Ascending aorta (tissue), 2 donors: ENCODE data around the gene GPR39. TPM values are rescaled to one million over a fixed set of nuclear protein-coding genes. Genes with fewer than 3 reads are reported as not detected.

Source experiments
- DNase-seq, 2 donors: peaks; one replicate each; pipeline ENCODE4 v3.0.0-alpha.2; 2019; ENCODE audit warnings: low spot score in 2 of 2
- H3K27ac ChIP-seq, 2 donors: fragments of 200-600 bp; sonication (generic); one replicate each; pipeline ENCODE4 v1.5.1; 2016 to 2017; ENCODE audit warnings: mild to moderate bottlenecking in 1 of 2
- H3K27me3 ChIP-seq: fragments of 200-600 bp; sonication (generic); one replicate; pipeline ENCODE4 v1.5.1; 2017
- H3K36me3 ChIP-seq, 2 donors: fragments of 200-600 bp; sonication (generic); one replicate each; pipeline ENCODE4 v1.5.1; 2016
- H3K4me1 ChIP-seq, 2 donors: fragments of 200-600 bp; sonication (generic); one replicate each; pipeline ENCODE4 v1.5.1; 2016 to 2017; ENCODE audit warnings: mild to moderate bottlenecking in 1 of 2
- H3K4me3 ChIP-seq, 2 donors: fragments of 200-600 bp; sonication (generic); one replicate each; pipeline ENCODE4 v1.5.1; 2016 to 2017; ENCODE audit warnings: mild to moderate bottlenecking in 1 of 2
- H3K9me3 ChIP-seq, 2 donors: fragments of 200-600 bp; sonication (generic); one replicate each; pipeline ENCODE4 v1.5.1; 2016
- CTCF ChIP-seq, 3 experiments: fragments of 200-600 bp in 2 of 3; fragments of 450-650 bp in 1 of 3; sonication (generic) in 2 of 3; IDR thresholded peaks; one replicate each; pipeline ENCODE4 v1.5.1; 2016 to 2019; ENCODE audit warnings: antibody characterized with exemption in 3 of 3, mild to moderate bottlenecking in 1 of 3, moderate library complexity in 1 of 3
- intact Hi-C: fragments of 100-400 bp; cut with DNase I; formaldehyde crosslinking; loops from one replicate; pipeline ENCODE4 v1.15.1; 2023
- total RNA-seq: library from RNA; depleted of rRNA; stranded (reverse); fragments of >200 nt; gene quantifications from one replicate; pipeline ENCODE4 v1.1.0, GENCODE V29; 2016

GPR39 gene
- total RNA-seq, 1 donor from 2014 or later: 0.64 TPM

- Histone ChIP-seq H3K27me3 (no peaks in the 10 kb centered on the region), H3K4me1 (no peaks in the 10 kb centered on the region), H3K9me3 (no peaks in the 10 kb centered on the region), H3K4me3 (no peak overlapping the region), H3K27ac (no peak overlapping the region), H3K36me3 (no peaks in the 10 kb centered on the region)
- TF ChIP-seq CTCF (IDR thresholded peaks at IDR 0.05): no peak
- DNase-seq: no peak
- intact Hi-C loops: no loop called here
Observed at GRCh38 chr2:132414081-132414480, 2.5 kb upstream of the GPR39 start.

- no peak for TF ChIP-seq CTCF (IDR thresholded peaks at IDR 0.05)
- H3K9me3 ChIP-seq: no peaks in the 10 kb centered on the region
- no peaks in the 10 kb centered on the region for H3K27me3 ChIP-seq
- intact Hi-C loops: no loop called here
- no peak overlapping the region for H3K27ac ChIP-seq
- DNase-seq: no peak
- H3K4me1 ChIP-seq: no peaks in the 10 kb centered on the region
- no peaks in the 10 kb centered on the region for H3K36me3 ChIP-seq
- peak overlapping the region; percentile 65 to 70 for H3K4me3 ChIP-seq
Observed at GRCh38 chr2:132415256-132415914, 1.2 kb upstream of the GPR39 start.

- intact Hi-C loops: no loop called here
- H3K9me3 ChIP-seq: no peaks in the 10 kb centered on the region
- H3K4me3 ChIP-seq: peak overlapping the region; percentile 65 to 70
- DNase-seq: peak in 1 of 2 donors; percentile 77
- no peak overlapping the region for H3K27ac ChIP-seq
- H3K4me1 ChIP-seq: no peaks in the 10 kb centered on the region
- H3K27me3 ChIP-seq: no peaks in the 10 kb centered on the region
- no peak for TF ChIP-seq CTCF (IDR thresholded peaks at IDR 0.05)
- H3K36me3 ChIP-seq: no peaks in the 10 kb centered on the region
Observed at GRCh38 chr2:132415915-132416722, 486 bp upstream of the GPR39 start.

GRCh38 chr2:132417430-132418035 lies 928 bp downstream of the GPR39 start:
- no peaks in the 10 kb centered on the region for H3K27me3 ChIP-seq
- H3K27ac ChIP-seq: no peak overlapping the region
- no peaks in the 10 kb centered on the region for H3K36me3 ChIP-seq
- no peak for TF ChIP-seq CTCF (IDR thresholded peaks at IDR 0.05)
- intact Hi-C loops: no loop called here
- no peaks in the 10 kb centered on the region for H3K4me1 ChIP-seq
- no peaks in the 10 kb centered on the region for H3K9me3 ChIP-seq
- no peak overlapping the region for H3K4me3 ChIP-seq
- peak in 1 of 2 donors; percentile 66 for DNase-seq

GRCh38 chr2:132419235-132419634 lies 2.6 kb downstream of the GPR39 start:
- no peak for DNase-seq
- Histone ChIP-seq H3K36me3 (no peaks in the 10 kb centered on the region), H3K27ac (no peak overlapping the region), H3K4me1 (no peaks in the 10 kb centered on the region), H3K9me3 (no peaks in the 10 kb centered on the region), H3K4me3 (no peak overlapping the region), H3K27me3 (no peaks in the 10 kb centered on the region)
- no peak for TF ChIP-seq CTCF (IDR thresholded peaks at IDR 0.05)
- intact Hi-C loops: no loop called here
